ENCODE measurements around the gene RNF182.

GRCh38 chr6:14009431-14009830 lies 84.7 kb downstream of the RNF182 start:
- TF ChIP-seq POLR2A (IDR thresholded peaks at IDR 0.05; ENCODE audit: low read depth, low read length) (no peak), POLR2AphosphoS5 (IDR thresholded peaks at IDR 0.05; ENCODE audit: low read depth, low read length) (no peak)

Data from GM12892 (cell line).